B cell (primary cell): ENCODE data around the gene ZNF804A. TPM values are rescaled to one million over a fixed set of nuclear protein-coding genes. Genes with fewer than 3 reads are reported as not detected.
"Not testable (repeated sequence)": the region's sequence is repeated elsewhere in the genome, so short reads cannot be mapped to it uniquely, and the experiment has no call there.

Experiments
- ATAC-seq: fragments of 200-7000 bp; cut with Tn5 transposase; one replicate; pipeline ENCODE4 v1.10.0; 2021; ENCODE audit warnings: low read depth, mild to moderate bottlenecking, moderate number of reproducible peaks, moderate library complexity
- CTCF ChIA-PET: fragments of 350-600 bp; sonication (Branson Sonifier 250); formaldehyde crosslinking; loops from one replicate; lab custom pipeline; 2021; ENCODE audit warnings: antibody characterized with exemption, inconsistent platforms; lab: Charles Lee
- POLR2A ChIA-PET: fragments of 350-600 bp; sonication (Branson Sonifier 250); formaldehyde crosslinking; loops from one replicate; lab custom pipeline; 2021; ENCODE audit warnings: antibody characterized with exemption; lab: Charles Lee
- DNase-seq: peaks from one replicate; pipeline ENCODE4 v3.0.0; 2013
- H2AFZ ChIP-seq: 2 replicates; pipeline ENCODE4 v1.6.1; 2012; ENCODE audit warnings: mild to moderate bottlenecking, low read depth, low read length; ENCODE audit not compliant: insufficient read depth, poor library complexity, severe bottlenecking
- H3K27ac ChIP-seq, 2 donors: 1 replicate in 1 of 2; 2 replicates in 1 of 2; pipeline ENCODE4 v1.5.1; 2012 to 2013; ENCODE audit warnings: low read length in 2 of 2, mild to moderate bottlenecking in 2 of 2, moderate library complexity in 1 of 2
- H3K27me3 ChIP-seq, 4 experiments: fragments of 200-600 bp in 1 of 4; sonication (generic) in 1 of 4; replicated peaks in 1 of 4; 1 replicate in 2 of 4; 2 replicates in 2 of 4; pipeline versions ENCODE4 v1.6.1 to v1.7.0; 2013 to 2016; ENCODE audit warnings: low read length in 3 of 4, mild to moderate bottlenecking in 2 of 4, mixed read lengths in 1 of 4, moderate library complexity in 1 of 4; ENCODE audit not compliant: insufficient read depth in 4 of 4, control insufficient read depth in 3 of 4; ENCODE audit errors: control extremely low read depth in 1 of 4
- H3K36me3 ChIP-seq, 2 experiments: replicated peaks in 1 of 2; 1 replicate in 1 of 2; 2 replicates in 1 of 2; pipeline versions ENCODE4 v1.6.1 to v1.7.1; 2013; ENCODE audit warnings: low read length in 1 of 2; ENCODE audit not compliant: insufficient read depth in 2 of 2, control insufficient read depth in 1 of 2; ENCODE audit errors: control extremely low read depth in 1 of 2, extremely low read depth in 1 of 2
- H3K4me1 ChIP-seq, 2 donors: fragments of 200-600 bp in 1 of 2; sonication (generic) in 1 of 2; 1 replicate in 1 of 2; 2 replicates in 1 of 2; pipeline versions ENCODE4 v1.5.1 to v1.6.1; 2013 to 2017; ENCODE audit warnings: low read length in 2 of 2; ENCODE audit not compliant: control insufficient read depth in 2 of 2, insufficient read depth in 2 of 2
- H3K4me2 ChIP-seq: replicated peaks from 2 replicates; pipeline ENCODE3; 2012; ENCODE audit warnings: mild to moderate bottlenecking, low read depth, low read length; ENCODE audit not compliant: poor library complexity, severe bottlenecking
- H3K4me3 ChIP-seq, 5 experiments: fragments of 200-600 bp in 1 of 5; sonication (generic) in 1 of 5; 1 replicate in 3 of 5; 2 replicates in 2 of 5; pipeline versions ENCODE4 v1.5.1 to v1.7.0; 2011 to 2016; ENCODE audit warnings: low read length in 4 of 5, mild to moderate bottlenecking in 4 of 5, low read depth in 2 of 5, control low read depth in 1 of 5, moderate library complexity in 1 of 5; ENCODE audit not compliant: insufficient read depth in 1 of 5; ENCODE audit errors: control extremely low read depth in 1 of 5, extremely low read depth in 1 of 5
- H3K79me2 ChIP-seq: fragments of 200-600 bp; sonication (generic); one replicate; pipeline ENCODE4 v1.6.0; 2016; ENCODE audit warnings: low read length; ENCODE audit not compliant: control insufficient read depth, insufficient read depth
- H3K9ac ChIP-seq: fragments of 200-600 bp; sonication (generic); 2 replicates; pipeline ENCODE4 v1.6.1; 2017; ENCODE audit warnings: mild to moderate bottlenecking, low read length, moderate library complexity
- H3K9me3 ChIP-seq, 3 donors: one replicate each; pipeline versions ENCODE4 v1.6.1 to v1.7.1; 2013; ENCODE audit warnings: low read length in 2 of 3; ENCODE audit not compliant: control insufficient read depth in 2 of 3, insufficient read depth in 1 of 3; ENCODE audit errors: control extremely low read depth in 1 of 3
- H4K20me1 ChIP-seq: 2 replicates; pipeline ENCODE4 v1.6.0; 2012; ENCODE audit warnings: mild to moderate bottlenecking, low read length; ENCODE audit not compliant: insufficient read depth, control insufficient read depth, poor library complexity, severe bottlenecking
- H3K27ac Mint-ChIP-seq: one replicate; pipeline ENCODE4 v1.8.0; 2021; ENCODE audit warnings: mixed read lengths
- H3K27me3 Mint-ChIP-seq: one replicate; pipeline ENCODE4 v1.8.0; 2021; ENCODE audit warnings: mixed read lengths
- H3K4me1 Mint-ChIP-seq: one replicate; pipeline ENCODE4 v1.8.0; 2021; ENCODE audit warnings: mixed read lengths
- H3K4me3 Mint-ChIP-seq: one replicate; pipeline ENCODE4 v1.8.0; 2021; ENCODE audit warnings: mixed read lengths
- H3K9me3 Mint-ChIP-seq: one replicate; pipeline ENCODE4 v1.8.0; 2022; ENCODE audit warnings: mixed read lengths; ENCODE audit not compliant: insufficient read depth
- CTCF ChIP-seq: fragments of 200-600 bp; IDR thresholded peaks from one replicate; pipeline ENCODE4 v1.8.0; 2022; ENCODE audit warnings: antibody characterized with exemption, mild to moderate bottlenecking
- EZH2 ChIP-seq: IDR thresholded peaks from 2 replicates; pipeline ENCODE4 v1.6.1; 2012; ENCODE audit warnings: borderline replicate concordance, low read depth, mild to moderate bottlenecking, moderate library complexity, low read length; ENCODE audit not compliant: insufficient read depth, poor library complexity, severe bottlenecking
- WGBS: methylation state at CpG from one replicate; pipeline ENCODE4 v1.1.5; 2013; ENCODE audit warnings: missing lambda C conversion rate; ENCODE audit not compliant: insufficient coverage; 5-methylcytosine and 5-hydroxymethylcytosine counted together
- intact Hi-C: fragments of 100-400 bp; cut with micrococcal nuclease; formaldehyde crosslinking; loops from one replicate; pipeline ENCODE4 v1.10.0; 2022
- polyA plus RNA-seq: library from polyadenylated mRNA; depleted of rRNA; stranded (reverse); fragments of >200 nt; gene quantifications from 2 replicates; pipeline ENCODE4 v1.2.3, GENCODE V29; 2012
- total RNA-seq, 2 donors: library from RNA; stranded (reverse); fragments of 120-200 nt in 1 of 2; gene quantifications; 1 replicate in 1 of 2; 2 replicates in 1 of 2; pipeline versions ENCODE4 v1.2.3 to v1.2.4, GENCODE V29; 2013 to 2022

Gene ZNF804A
- total and polyA plus RNA-seq, 2 donors (not counting 1 experiment from before 2014, with no cell fraction given) = 1.2 to 2.4 TPM

- Mint-ChIP-seq H3K27me3 (no peaks in the 10 kb centered on the region), H3K27ac (no peak overlapping the region), H3K9me3 (peaks cover 10% of the 10 kb centered on the region), H3K4me3 (no peak overlapping the region), H3K4me1 (no peaks in the 10 kb centered on the region)
- H3K4me2 ChIP-seq = no peak overlapping the region
- H3K4me3 ChIP-seq = no peak overlapping the region
- TF ChIP-seq EZH2 (no peak), CTCF (no peak)
- no peak overlapping the region for H3K27ac ChIP-seq
- H4K20me1 ChIP-seq = no peaks in the 10 kb centered on the region
- WGBS = no CpG with 5 or more reads among the region's 2 CpGs
- intact Hi-C loops = no loop called here
- peaks cover 0 to 2% (median 0%) of the 10 kb centered on the region in 3 donors for H3K9me3 ChIP-seq
- H3K79me2 ChIP-seq = no peaks in the 10 kb centered on the region
- DNase-seq (no peak), ATAC-seq (no peak)
- no peaks in the 10 kb centered on the region for H3K36me3 ChIP-seq
- no peak overlapping the region for H2AFZ ChIP-seq
- ChIA-PET CTCF (no interaction called here), POLR2A (no interaction called here)
- no peak overlapping the region for H3K9ac ChIP-seq
- H3K27me3 ChIP-seq = no peaks in the 10 kb centered on the region
- no peaks in the 10 kb centered on the region for H3K4me1 ChIP-seq
These were observed 279.6 kb downstream of the ZNF804A start for GRCh38 chr2:184877909-184878308.

- Histone ChIP-seq H4K20me1 (no peaks in the 10 kb centered on the region), H3K4me2 (no peak overlapping the region), H3K79me2 (no peaks in the 10 kb centered on the region), H3K27ac (no peak overlapping the region), H3K36me3 (no peaks in the 10 kb centered on the region), H3K9me3 (peaks cover 0 to 2% (median 0%) of the 10 kb centered on the region in 3 donors), H3K4me3 (no peak overlapping the region), H3K9ac (no peak overlapping the region), H3K4me1 (no peaks in the 10 kb centered on the region), H3K27me3 (no peaks in the 10 kb centered on the region), H2AFZ (no peak overlapping the region)
- ATAC-seq = no peak
- no CpG with 5 or more reads among the region's 1 CpG for WGBS
- ChIA-PET CTCF (no interaction called here), POLR2A (no interaction called here)
- no peaks in the 10 kb centered on the region for H3K27me3 Mint-ChIP-seq
- H3K27ac Mint-ChIP-seq = no peak overlapping the region
- no peak overlapping the region for H3K4me3 Mint-ChIP-seq
- H3K9me3 Mint-ChIP-seq = peaks cover 18% of the 10 kb centered on the region
- intact Hi-C loops = no loop called here
- DNase-seq = no peak
- no peaks in the 10 kb centered on the region for H3K4me1 Mint-ChIP-seq
- TF ChIP-seq EZH2 (no peak), CTCF (no peak)
These were observed 281.3 kb downstream of the ZNF804A start for GRCh38 chr2:184879671-184880070.

GRCh38 chr2:184886585-184886984, 288.3 kb downstream of the ZNF804A start:
- H3K4me2 ChIP-seq, H3K4me3 ChIP-seq, H3K27me3 Mint-ChIP-seq, H4K20me1 ChIP-seq, H2AFZ ChIP-seq, ATAC-seq, CTCF ChIA-PET, intact Hi-C loops, H3K9me3 ChIP-seq, H3K4me1 ChIP-seq, H3K9ac ChIP-seq, H3K79me2 ChIP-seq, H3K27ac Mint-ChIP-seq, H3K27me3 ChIP-seq, H3K4me3 Mint-ChIP-seq, H3K36me3 ChIP-seq, DNase-seq, H3K4me1 Mint-ChIP-seq, POLR2A ChIA-PET, H3K27ac ChIP-seq: not testable (repeated sequence)
- WGBS = 97% methylated on average over 2 of the region's 2 CpGs
- H3K9me3 Mint-ChIP-seq = peaks cover 18% of the 10 kb centered on the region
